IPS-18a (cell line): ENCODE measurements around the gene UHRF1.
"Not testable (repeated sequence)": the region's sequence is repeated elsewhere in the genome, so short reads cannot be mapped to it uniquely, and the experiment has no call there.

Source experiments
- H3K27ac ChIP-seq: one replicate; pipeline ENCODE4 v1.5.1; 2013; ENCODE audit warnings: low read length
- H3K27me3 ChIP-seq: one replicate; pipeline ENCODE4 v1.6.1; 2013; ENCODE audit warnings: mild to moderate bottlenecking, low read length; ENCODE audit not compliant: control insufficient read depth, insufficient read depth
- H3K36me3 ChIP-seq: one replicate; pipeline ENCODE4 v1.6.1; 2013; ENCODE audit warnings: low read depth, low read length; ENCODE audit not compliant: control insufficient read depth
- H3K4me1 ChIP-seq: one replicate; pipeline ENCODE4 v1.6.1; 2013; ENCODE audit warnings: low read depth, low read length; ENCODE audit not compliant: control insufficient read depth
- H3K4me3 ChIP-seq: one replicate; pipeline ENCODE4 v1.5.1; 2013; ENCODE audit warnings: low read length
- H3K9ac ChIP-seq: one replicate; pipeline ENCODE4 v1.6.1; 2013; ENCODE audit warnings: mild to moderate bottlenecking, low read length, moderate library complexity
- H3K9me3 ChIP-seq: one replicate; pipeline ENCODE4 v1.6.1; 2013; ENCODE audit warnings: low read depth, low read length; ENCODE audit not compliant: control insufficient read depth

Gene UHRF1

DNA sequence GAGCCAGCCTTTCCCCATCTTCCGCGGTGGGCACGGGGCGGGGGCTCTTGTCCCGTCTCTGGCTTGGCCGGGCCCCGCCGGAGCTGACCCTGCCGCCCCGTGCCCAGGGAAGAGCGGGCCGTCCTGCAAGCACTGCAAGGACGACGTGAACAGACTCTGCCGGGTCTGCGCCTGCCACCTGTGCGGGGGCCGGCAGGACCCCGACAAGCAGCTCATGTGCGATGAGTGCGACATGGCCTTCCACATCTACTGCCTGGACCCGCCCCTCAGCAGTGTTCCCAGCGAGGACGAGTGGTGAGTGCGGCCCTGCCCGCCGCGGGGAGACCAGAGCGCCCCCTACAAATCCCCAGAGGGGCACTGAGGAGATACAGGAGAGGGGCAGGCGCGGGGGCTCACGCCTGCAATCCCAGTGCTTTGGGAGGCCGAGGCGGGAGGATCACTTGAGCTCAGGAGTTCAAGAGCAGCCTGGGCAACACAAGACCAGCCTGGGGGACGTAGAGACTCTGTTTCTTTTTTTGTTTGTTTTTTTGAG, 32.4 kb downstream of the UHRF1 start:
- not testable (repeated sequence) for H3K27me3 ChIP-seq, H3K4me3 ChIP-seq, H3K4me1 ChIP-seq, H3K27ac ChIP-seq, H3K9me3 ChIP-seq, H3K9ac ChIP-seq
- H3K36me3 ChIP-seq, result peaks cover 45% of the 10 kb centered on the region

DNA sequence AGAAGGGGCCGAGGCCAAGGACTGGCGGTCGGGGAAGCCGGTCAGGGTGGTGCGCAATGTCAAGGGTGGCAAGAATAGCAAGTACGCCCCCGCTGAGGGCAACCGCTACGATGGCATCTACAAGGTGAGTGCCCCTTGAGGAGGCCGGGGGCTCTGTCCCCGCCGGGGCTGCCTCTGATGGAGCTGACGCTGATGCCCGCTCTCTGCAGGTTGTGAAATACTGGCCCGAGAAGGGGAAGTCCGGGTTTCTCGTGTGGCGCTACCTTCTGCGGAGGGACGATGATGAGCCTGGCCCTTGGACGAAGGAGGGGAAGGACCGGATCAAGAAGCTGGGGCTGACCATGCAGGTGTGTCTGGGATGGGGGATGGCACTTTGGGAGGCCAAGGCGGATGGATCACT, 41.3 kb downstream of the UHRF1 start:
- H3K4me1 ChIP-seq, H3K27me3 ChIP-seq, H3K9ac ChIP-seq, H3K9me3 ChIP-seq, H3K27ac ChIP-seq, H3K4me3 ChIP-seq: not testable (repeated sequence)
- H3K36me3 ChIP-seq, result peaks cover 72% of the 10 kb centered on the region

DNA sequence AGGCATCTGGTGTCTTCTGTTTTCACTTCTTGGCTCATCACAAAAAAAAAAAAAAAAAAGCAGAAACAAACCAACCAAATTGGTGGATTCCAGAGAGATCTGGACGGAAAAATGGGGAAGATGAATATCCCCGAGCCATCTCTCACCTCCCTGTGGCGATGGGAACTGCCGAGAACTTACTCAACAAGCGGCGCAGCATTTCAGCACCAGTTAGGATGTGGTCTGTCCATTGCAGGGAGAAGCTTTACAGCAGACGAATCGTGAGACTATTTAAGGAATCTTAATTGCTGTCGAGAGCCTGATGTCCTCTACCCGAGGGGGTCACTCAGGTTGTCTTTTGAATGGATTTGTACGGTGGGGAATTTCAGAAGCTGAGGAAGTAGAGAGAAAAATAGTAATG, 42.4 kb downstream of the UHRF1 start:
- Histone ChIP-seq H3K36me3 (peaks cover 70% of the 10 kb centered on the region), H3K9me3 (no peaks in the 10 kb centered on the region), H3K27ac (no peak overlapping the region), H3K9ac (no peak overlapping the region), H3K4me1 (no peaks in the 10 kb centered on the region), H3K4me3 (no peak overlapping the region), H3K27me3 (no peaks in the 10 kb centered on the region)

DNA sequence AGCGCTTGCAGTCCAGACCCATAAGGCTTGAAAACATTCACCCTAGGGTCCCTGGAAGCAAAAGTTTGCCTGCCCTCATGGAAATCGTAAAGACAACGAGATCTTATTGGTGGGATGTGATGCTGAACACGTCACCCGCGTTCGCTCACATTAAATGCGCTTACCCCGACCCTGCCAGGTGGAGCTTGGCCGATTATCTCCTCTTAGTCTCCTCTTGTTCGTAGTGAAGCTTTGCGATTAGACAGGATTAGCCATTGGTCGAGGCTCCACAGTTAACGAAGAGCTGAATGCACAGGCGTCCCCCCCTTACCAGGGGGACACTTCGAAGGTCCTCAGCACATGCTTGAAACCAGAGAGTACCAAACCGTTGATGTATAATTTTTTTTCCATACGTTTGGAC, 43.6 kb downstream of the UHRF1 start:
- H3K4me1 ChIP-seq, result no peaks in the 10 kb centered on the region
- no peak overlapping the region for H3K9ac ChIP-seq
- peaks cover 69% of the 10 kb centered on the region for H3K36me3 ChIP-seq
- no peaks in the 10 kb centered on the region for H3K9me3 ChIP-seq
- no peaks in the 10 kb centered on the region for H3K27me3 ChIP-seq
- no peak overlapping the region for H3K27ac ChIP-seq
- no peak overlapping the region for H3K4me3 ChIP-seq

DNA sequence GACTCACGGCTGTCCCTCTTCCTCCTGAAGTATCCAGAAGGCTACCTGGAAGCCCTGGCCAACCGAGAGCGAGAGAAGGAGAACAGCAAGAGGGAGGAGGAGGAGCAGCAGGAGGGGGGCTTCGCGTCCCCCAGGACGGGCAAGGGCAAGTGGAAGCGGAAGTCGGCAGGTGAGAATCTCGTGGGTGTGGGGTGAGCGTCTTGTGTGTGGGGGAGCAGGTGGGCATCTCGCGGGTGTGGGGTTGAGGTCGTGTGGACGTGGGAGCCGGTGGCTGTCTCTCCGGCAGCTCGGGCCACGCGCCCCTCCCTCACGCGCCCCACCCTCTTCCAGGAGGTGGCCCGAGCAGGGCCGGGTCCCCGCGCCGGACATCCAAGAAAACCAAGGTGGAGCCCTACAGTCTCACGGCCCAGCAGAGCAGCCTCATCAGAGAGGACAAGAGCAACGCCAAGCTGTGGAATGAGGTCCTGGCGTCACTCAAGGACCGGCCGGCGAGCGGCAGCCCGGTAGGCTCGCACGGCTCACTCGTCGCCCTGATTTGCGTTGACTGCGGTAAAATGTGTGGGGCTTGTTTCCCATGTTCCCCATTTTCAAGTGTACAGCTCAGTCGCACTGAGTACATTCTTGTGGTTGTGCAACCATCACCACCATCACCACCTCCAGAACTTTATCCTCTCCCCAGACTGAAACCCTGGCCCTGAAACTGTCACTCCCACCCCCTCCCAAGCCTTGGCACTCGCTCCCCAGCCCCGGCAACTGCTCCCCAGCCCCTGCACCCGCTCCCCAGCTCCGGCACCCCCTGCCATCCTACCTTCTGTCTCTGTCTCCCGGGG, 45.2 kb downstream of the UHRF1 start:
- H3K9ac ChIP-seq, H3K4me3 ChIP-seq, H3K4me1 ChIP-seq, H3K27me3 ChIP-seq, H3K27ac ChIP-seq, H3K9me3 ChIP-seq: not testable (repeated sequence)
- H3K36me3 ChIP-seq, result peaks cover 61% of the 10 kb centered on the region

DNA sequence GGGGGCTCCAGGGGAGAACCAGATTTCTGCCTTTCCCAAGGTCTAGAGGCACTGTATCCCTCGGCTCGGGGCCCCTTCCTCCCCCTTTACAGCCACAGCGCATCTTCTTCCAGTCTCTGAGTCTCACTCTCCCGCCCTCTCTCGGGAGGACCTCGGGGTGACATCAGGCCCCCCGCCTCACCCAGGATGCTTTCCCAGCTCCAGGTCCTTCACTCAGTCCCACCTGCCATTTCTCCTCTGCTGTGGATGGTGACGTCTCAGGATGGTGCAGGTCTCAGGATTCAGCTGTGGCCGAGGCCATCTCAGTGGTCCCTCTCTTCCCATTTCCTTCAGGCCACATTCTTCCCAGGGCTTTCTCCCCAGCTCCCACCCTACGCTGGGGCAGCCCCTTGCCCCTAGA, 46.0 kb downstream of the UHRF1 start:
- H3K9me3 ChIP-seq, result no peaks in the 10 kb centered on the region
- H3K4me3 ChIP-seq, result no peak overlapping the region
- no peaks in the 10 kb centered on the region for H3K27me3 ChIP-seq
- no peak overlapping the region for H3K27ac ChIP-seq
- H3K9ac ChIP-seq, result no peak overlapping the region
- H3K4me1 ChIP-seq, result no peaks in the 10 kb centered on the region
- H3K36me3 ChIP-seq, result peaks cover 59% of the 10 kb centered on the region

DNA sequence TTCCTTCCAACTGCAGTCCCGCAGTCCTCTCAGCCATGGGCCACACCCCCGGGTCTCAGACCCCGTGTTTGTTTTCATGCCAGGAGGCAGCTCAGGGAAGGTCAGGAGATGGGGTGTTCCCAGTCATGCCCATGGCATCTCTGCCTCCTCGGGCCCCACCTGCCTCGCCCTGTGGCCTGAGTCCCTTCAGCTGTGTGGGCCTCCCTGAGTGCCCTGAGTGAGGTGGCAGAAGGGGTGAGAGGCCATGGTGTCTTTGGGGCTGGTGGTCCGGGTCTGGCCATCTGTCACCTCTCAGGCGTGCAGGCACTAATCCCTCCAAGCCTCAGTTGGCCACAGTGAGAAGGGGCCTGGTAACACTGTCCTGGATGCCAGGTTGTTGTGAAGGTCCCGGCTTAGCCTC, 48.7 kb downstream of the UHRF1 start:
- peaks cover 53% of the 10 kb centered on the region for H3K36me3 ChIP-seq
- no peaks in the 10 kb centered on the region for H3K9me3 ChIP-seq
- H3K27me3 ChIP-seq, result no peaks in the 10 kb centered on the region
- H3K4me3 ChIP-seq, result no peak overlapping the region
- H3K9ac ChIP-seq, result no peak overlapping the region
- no peaks in the 10 kb centered on the region for H3K4me1 ChIP-seq
- H3K27ac ChIP-seq, result no peak overlapping the region

DNA sequence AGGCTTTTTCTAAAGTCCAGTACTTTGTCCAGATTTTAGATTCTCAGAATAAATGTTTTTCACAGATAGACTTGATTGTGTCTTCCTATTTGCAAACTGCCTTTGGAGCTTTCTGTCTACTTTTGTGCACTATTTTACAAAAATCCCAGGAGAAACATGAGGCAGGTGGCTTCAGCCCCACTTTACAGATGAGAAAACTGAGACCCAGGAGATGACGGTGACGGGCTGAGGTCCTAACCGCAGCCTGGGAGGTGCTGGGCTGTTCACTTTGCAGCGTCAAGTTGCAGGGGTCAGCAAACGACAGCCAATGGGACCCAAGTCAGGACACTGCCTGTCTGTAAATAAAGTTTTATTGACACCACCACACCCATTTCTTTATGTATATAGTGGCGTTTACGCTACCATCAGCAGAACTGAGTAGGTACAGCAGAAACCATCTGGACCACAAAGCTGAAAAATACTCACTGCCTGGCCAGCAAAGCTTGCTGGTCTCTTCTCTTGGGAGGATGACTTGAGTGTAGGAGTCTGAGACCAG, 52.9 kb downstream of the UHRF1 start:
- Histone ChIP-seq H3K9ac (no peak overlapping the region), H3K27ac (no peak overlapping the region), H3K36me3 (peaks cover 20% of the 10 kb centered on the region), H3K4me3 (no peak overlapping the region), H3K4me1 (no peaks in the 10 kb centered on the region), H3K27me3 (no peaks in the 10 kb centered on the region), H3K9me3 (no peaks in the 10 kb centered on the region)

DNA sequence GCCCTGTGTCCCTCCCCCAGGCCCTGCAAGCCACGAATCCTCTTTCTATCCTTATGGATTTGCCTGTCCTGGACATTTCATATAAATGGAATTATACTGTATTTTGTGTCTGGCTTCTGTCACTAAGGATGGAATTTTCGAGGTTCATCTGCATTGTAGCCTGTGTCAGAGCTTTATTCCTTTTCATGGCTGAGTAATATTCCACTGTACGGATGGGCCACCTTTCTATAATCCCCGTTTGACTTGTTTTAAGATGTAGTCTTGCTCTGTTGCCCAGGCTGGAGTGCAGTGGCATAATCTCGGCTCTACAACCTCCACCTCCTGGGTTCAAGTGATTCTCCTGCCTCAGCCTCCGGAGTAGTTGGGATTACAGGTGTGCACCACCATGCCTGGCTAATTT, 55.8 kb downstream of the UHRF1 start:
- peaks cover 2% of the 10 kb centered on the region for H3K4me1 ChIP-seq
- H3K27ac ChIP-seq, result no peak overlapping the region
- H3K9me3 ChIP-seq, result no peaks in the 10 kb centered on the region
- no peak overlapping the region for H3K9ac ChIP-seq
- H3K36me3 ChIP-seq, result peaks cover 10% of the 10 kb centered on the region
- no peak overlapping the region for H3K4me3 ChIP-seq
- peaks cover 5% of the 10 kb centered on the region for H3K27me3 ChIP-seq

DNA sequence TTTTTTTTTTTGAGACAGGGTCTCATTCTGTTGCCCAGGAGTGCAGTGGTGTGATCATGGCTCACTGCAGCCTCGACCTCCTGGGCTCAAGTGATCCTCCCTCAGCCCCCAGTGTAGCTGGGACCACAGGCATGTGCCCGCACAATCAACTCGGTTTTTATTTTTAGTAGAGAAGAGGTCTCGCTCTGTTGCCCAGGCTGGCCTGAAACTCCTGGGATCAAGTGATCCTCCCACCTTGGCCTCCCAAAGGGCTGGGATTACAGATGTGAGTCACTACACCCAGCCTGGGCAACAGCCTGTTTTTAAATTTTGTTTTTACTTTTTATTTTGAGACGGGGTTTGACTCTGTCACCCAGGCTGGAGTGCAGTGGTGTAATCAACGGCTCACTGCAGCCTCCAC, 57.3 kb downstream of the UHRF1 start:
- H3K9ac ChIP-seq, result no peak overlapping the region
- peaks cover 15% of the 10 kb centered on the region for H3K27me3 ChIP-seq
- peaks cover 13% of the 10 kb centered on the region for H3K4me1 ChIP-seq
- H3K36me3 ChIP-seq, result peaks cover 10% of the 10 kb centered on the region
- H3K27ac ChIP-seq, result no peak overlapping the region
- H3K4me3 ChIP-seq, result no peak overlapping the region
- no peaks in the 10 kb centered on the region for H3K9me3 ChIP-seq

DNA sequence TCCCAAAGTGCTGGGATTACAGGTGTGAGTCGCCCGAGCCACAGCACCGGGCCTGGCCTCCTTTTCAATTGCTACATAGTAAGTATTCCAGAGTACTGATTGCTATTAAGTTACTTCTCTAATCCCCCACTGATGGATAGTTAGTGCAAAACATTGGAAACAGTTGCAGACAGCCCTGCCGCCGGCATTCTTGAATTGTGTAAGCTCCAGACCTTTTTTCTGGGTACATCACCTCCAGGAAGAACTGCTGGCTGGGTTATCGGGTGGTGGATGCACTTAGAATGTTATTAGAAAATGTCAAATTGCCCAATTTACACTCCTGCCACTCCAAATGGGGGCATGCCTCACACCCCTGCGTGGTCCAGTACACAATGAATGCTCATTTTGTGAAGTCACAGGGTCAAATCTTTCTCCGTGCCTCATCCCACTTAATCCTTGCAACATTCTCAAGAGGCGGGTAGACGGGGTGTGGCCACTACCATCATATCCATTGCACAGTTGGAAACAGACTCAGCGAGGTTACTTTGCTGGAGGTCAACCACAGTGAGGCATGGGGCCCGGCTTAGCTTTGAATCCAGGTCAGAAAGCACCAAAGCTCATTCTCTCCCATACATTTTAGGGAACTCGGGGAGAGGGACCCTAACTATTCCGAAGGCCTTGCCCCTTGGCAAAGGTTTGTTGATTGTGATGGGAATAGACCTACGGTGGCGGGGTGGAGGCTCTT, 58.6 kb downstream of the UHRF1 start:
- peak overlapping the region; percentile 35 for H3K4me3 ChIP-seq
- H3K27me3 ChIP-seq, result peaks cover 15% of the 10 kb centered on the region
- H3K27ac ChIP-seq, result no peak overlapping the region
- H3K9ac ChIP-seq, result no peak overlapping the region
- no peaks in the 10 kb centered on the region for H3K9me3 ChIP-seq
- H3K36me3 ChIP-seq, result no peaks in the 10 kb centered on the region
- peaks cover 13% of the 10 kb centered on the region for H3K4me1 ChIP-seq
